Karpas-422 (cell line): ENCODE measurements around the gene VSIG10L. TPM values are rescaled to one million over a fixed set of nuclear protein-coding genes. Genes with fewer than 3 reads are reported as not detected.
A peak's percentile ranks its signal among the peaks of the same experiment; 100 is the strongest.

Experiments used
- DNase-seq: peaks from one replicate; pipeline ENCODE4 v3.0.0-alpha.2; 2015
- H2AFZ ChIP-seq: fragments of 200-600 bp; sonication (generic); 2 replicates; pipeline ENCODE4 v1.6.1; 2014; ENCODE audit warnings: antibody characterized with exemption, low read length, mixed read lengths
- H3K27ac ChIP-seq: fragments of 200-600 bp; sonication (generic); 2 replicates; pipeline ENCODE4 v1.5.1; 2014; ENCODE audit warnings: mild to moderate bottlenecking, low read length, moderate library complexity
- H3K27me3 ChIP-seq: fragments of 200-600 bp; sonication (generic); 2 replicates; pipeline ENCODE4 v1.6.1; 2014; ENCODE audit warnings: low read length, mixed read lengths
- H3K36me3 ChIP-seq: fragments of 200-600 bp; sonication (generic); 2 replicates; pipeline ENCODE4 v1.6.1; 2014; ENCODE audit warnings: low read length, mixed read lengths; ENCODE audit not compliant: insufficient read depth
- H3K4me1 ChIP-seq: fragments of 200-600 bp; sonication (generic); 2 replicates; pipeline ENCODE4 v1.6.1; 2014; ENCODE audit warnings: mild to moderate bottlenecking, low read length, mixed read lengths
- H3K4me2 ChIP-seq: fragments of 200-600 bp; sonication (generic); 2 replicates; pipeline ENCODE4 v1.6.1; 2014; ENCODE audit warnings: low read length, low read depth, mild to moderate bottlenecking; ENCODE audit not compliant: poor library complexity, severe bottlenecking
- H3K4me3 ChIP-seq: fragments of 200-600 bp; sonication (generic); 2 replicates; pipeline ENCODE4 v1.5.1; 2014; ENCODE audit warnings: mild to moderate bottlenecking, antibody characterized with exemption, low read length, mixed read lengths
- H3K79me2 ChIP-seq: fragments of 200-600 bp; sonication (generic); 2 replicates; pipeline ENCODE4 v1.6.1; 2014; ENCODE audit warnings: mild to moderate bottlenecking, low read length, mixed read lengths
- H3K9ac ChIP-seq: fragments of 200-600 bp; sonication (generic); 2 replicates; pipeline ENCODE4 v1.6.0; 2014; ENCODE audit warnings: low read length
- H3K9me2 ChIP-seq: fragments of 200-600 bp; sonication (generic), shearing (Covaris generic); replicated peaks from 2 replicates; pipeline ENCODE4 v1.6.0; 2014; ENCODE audit warnings: mild to moderate bottlenecking, low read length, moderate library complexity; ENCODE audit not compliant: insufficient read depth
- H3K9me3 ChIP-seq: fragments of 300-700, 200-600 bp; sonication (generic); 2 replicates; pipeline ENCODE4 v1.6.1; 2014; ENCODE audit warnings: low read length, mixed read lengths
- H4K20me1 ChIP-seq: fragments of 200-600 bp; sonication (generic); 2 replicates; pipeline ENCODE4 v1.6.1; 2014; ENCODE audit warnings: mild to moderate bottlenecking, antibody characterized with exemption, low read length, low read depth; ENCODE audit not compliant: insufficient read depth
- total RNA-seq: library from RNA; depleted of rRNA; stranded (reverse); fragments of >200 nt; shearing (Covaris generic); gene quantifications from 2 replicates; pipeline ENCODE4 v1.2.3, GENCODE V29; 2014; ENCODE audit warnings: low replicate concordance

The VSIG10L gene
- total RNA-seq, 1 experiment from 2014 or later = 6.6 TPM

DNA sequence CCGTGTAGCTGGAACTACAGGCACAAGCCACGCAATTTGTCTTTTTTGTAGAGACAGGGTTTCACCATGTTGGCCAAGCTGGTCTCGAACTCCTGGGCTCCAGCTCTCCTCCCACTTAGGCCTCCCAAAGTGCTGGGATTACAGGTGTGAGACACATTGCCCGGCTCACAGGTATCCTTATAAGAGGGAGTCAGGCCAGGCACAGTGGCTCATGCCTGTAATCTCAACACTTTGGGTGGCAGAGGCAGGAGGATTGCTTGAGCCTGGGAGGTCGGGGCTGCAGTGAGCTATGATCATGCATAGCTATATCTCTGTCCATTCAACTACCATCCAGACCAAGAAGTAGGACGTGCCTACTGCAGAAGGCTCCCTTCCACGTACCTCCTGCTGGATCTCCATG is 40.7 kb downstream of the VSIG10L start:
- H3K27me3 ChIP-seq = peaks cover 3% of the 10 kb centered on the region; the same call in 1 of the 2 replicates
- H3K4me2 ChIP-seq = no peak overlapping the region
- no peak overlapping the region for H3K27ac ChIP-seq

DNA sequence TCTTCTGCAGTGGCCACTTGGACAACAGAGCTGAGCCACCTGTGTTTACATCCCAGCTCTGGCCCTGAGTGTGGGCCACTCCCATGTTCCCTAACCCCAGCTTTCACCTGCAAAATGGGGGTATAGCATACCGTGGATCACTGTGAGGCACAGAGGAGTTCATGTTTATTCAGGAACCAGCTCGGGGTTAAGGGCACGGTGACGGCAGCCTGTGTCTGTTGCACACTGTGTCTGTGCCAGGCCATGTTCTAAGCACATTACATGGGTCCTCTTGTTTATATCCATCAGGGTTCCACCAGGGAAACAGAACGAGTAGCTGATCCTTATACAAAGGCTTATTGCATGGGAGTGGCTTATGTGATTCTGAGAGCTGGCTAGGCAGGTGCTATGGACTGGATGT is 44.5 kb downstream of the VSIG10L start:
- Histone ChIP-seq H3K36me3 (no peaks in the 10 kb centered on the region), H3K9me2 (no peaks in the 10 kb centered on the region), H3K27ac (no peak overlapping the region), H3K79me2 (no peaks in the 10 kb centered on the region), H2AFZ (no peak overlapping the region), H3K27me3 (no peaks in the 10 kb centered on the region; the same call in 1 of the 2 replicates), H4K20me1 (no peaks in the 10 kb centered on the region), H3K4me3 (no peak overlapping the region), H3K9ac (no peak overlapping the region), H3K9me3 (no peaks in the 10 kb centered on the region), H3K4me2 (no peak overlapping the region), H3K4me1 (no peaks in the 10 kb centered on the region)
- DNase-seq = no peak

More for the DNA sequence above, 40.7 kb downstream of the VSIG10L start:
- Histone ChIP-seq H3K4me3 (no peak overlapping the region), H2AFZ (no peak overlapping the region), H3K9ac (no peak overlapping the region), H3K4me1 (no peaks in the 10 kb centered on the region), H3K9me2 (no peaks in the 10 kb centered on the region), H3K36me3 (no peaks in the 10 kb centered on the region), H3K9me3 (no peaks in the 10 kb centered on the region), H3K79me2 (no peaks in the 10 kb centered on the region), H4K20me1 (no peaks in the 10 kb centered on the region)
- DNase-seq = no peak

DNA sequence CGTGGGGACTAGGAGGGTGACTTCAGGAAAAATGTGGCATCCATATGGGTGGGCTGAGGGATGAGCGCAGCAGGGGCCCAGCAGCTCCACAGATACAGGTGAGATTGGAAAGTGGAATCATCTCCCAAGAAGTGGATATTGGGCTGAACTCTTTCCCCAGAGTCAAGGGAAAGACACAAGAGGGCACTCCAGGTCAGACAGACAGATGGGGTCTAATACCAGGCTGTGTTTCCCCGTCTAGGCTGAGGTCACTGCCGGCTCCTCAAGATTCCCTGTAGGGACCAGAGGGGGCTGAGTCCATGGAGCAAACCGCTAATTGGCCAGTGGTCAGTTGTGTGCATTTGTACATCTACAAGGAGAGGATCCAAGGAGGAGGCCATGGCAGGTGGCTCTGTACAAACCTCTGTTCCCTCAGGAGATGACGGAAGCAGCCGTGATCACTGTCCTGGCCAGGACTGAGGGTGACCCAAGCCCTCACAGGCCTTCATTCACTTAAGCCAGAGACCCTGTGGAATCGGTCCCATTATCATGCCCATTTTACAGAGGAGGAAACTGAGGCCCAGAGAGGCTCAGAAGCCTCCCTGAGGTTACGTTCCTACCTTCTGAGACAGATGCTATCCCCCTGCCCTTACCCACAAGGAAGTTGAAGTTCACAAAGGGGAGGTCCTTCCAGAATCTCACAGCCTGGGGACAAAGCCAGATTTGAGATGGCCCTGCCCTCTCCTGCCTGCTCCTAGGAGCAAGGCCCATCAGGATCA is 45.4 kb downstream of the VSIG10L start:
- Histone ChIP-seq H3K27ac (no peak overlapping the region), H3K9ac (no peak overlapping the region), H3K9me3 (no peaks in the 10 kb centered on the region), H3K4me1 (no peaks in the 10 kb centered on the region), H3K4me3 (no peak overlapping the region), H3K36me3 (no peaks in the 10 kb centered on the region), H3K79me2 (no peaks in the 10 kb centered on the region), H3K27me3 (no peaks in the 10 kb centered on the region; the same call in 1 of the 2 replicates), H2AFZ (no peak overlapping the region), H3K4me2 (no peak overlapping the region), H4K20me1 (no peaks in the 10 kb centered on the region), H3K9me2 (no peaks in the 10 kb centered on the region)
- DNase-seq = peak; percentile 57

DNA sequence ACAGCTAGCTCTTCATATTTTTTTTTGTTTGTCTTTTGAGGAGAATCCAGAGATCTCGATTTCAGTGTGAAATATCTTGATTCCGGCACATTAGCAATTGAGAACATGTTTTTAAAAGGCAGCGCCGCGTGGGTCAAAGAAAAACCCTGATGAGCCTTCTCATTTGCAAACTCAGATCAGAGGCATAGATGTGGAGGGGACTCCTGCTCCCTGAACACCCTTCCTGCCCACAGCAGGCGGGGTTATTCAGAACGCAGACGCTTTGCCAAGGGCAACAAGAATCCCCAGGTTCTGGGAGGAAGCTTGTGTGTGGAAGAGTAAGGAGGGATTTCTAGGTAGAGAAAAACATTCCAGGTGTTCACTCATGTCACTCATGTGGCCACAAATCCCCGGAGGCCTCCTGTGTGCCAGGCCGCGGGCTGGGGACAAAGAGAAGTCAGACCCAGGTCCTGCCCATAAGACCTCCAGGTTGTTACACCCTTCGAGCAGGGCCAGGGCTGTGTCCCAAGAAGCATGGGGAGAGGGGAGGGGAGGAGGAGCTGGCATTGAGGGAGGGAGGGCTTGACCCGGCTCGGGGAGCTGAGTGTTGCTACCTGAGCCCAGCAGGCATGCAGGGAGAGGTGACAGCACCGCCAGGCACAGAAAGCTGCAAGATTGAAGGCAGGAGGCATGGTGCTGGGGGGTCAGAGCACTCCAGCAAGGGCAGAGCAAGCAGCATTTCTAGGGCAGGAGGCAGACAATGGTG is 46.4 kb downstream of the VSIG10L start:
- H3K4me3 ChIP-seq = no peak overlapping the region
- no peak overlapping the region for H3K27ac ChIP-seq
- H3K9me2 ChIP-seq = no peaks in the 10 kb centered on the region
- no peaks in the 10 kb centered on the region for H3K4me1 ChIP-seq
- H3K27me3 ChIP-seq = no peaks in the 10 kb centered on the region; the same call in 1 of the 2 replicates
- no peak overlapping the region for H3K4me2 ChIP-seq
- H3K9ac ChIP-seq = no peak overlapping the region
- no peak overlapping the region for H2AFZ ChIP-seq
- no peak for DNase-seq
- no peaks in the 10 kb centered on the region for H4K20me1 ChIP-seq
- no peaks in the 10 kb centered on the region for H3K36me3 ChIP-seq
- H3K9me3 ChIP-seq = no peaks in the 10 kb centered on the region
- no peaks in the 10 kb centered on the region for H3K79me2 ChIP-seq

DNA sequence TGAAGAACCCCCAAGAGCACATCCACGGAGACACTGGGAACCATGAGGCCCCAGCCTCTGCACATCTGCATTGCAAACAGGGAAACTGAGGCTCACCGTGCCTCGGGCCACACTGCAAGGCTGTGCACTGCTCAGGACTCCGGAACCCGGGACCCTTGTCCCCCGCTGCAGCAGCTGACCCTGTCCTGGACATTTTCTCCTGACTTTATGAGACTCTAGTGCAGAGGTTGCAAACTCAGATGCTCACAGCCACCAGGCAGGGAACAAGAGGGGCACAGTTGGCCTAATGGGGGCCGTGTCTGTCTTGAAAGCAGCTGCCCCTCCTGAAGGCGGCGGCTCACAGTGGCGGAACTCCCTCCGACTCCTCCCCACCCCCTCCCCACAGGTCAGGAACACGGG is 47.0 kb downstream of the VSIG10L start:
- no peaks in the 10 kb centered on the region for H3K9me2 ChIP-seq
- H3K9ac ChIP-seq = no peak overlapping the region
- no peaks in the 10 kb centered on the region; the same call in 1 of the 2 replicates for H3K27me3 ChIP-seq
- no peak overlapping the region for H3K4me3 ChIP-seq
- H3K27ac ChIP-seq = no peak overlapping the region
- H2AFZ ChIP-seq = no peak overlapping the region
- no peak overlapping the region for H3K4me2 ChIP-seq
- H4K20me1 ChIP-seq = no peaks in the 10 kb centered on the region
- no peaks in the 10 kb centered on the region for H3K9me3 ChIP-seq
- H3K36me3 ChIP-seq = no peaks in the 10 kb centered on the region
- H3K79me2 ChIP-seq = no peaks in the 10 kb centered on the region
- DNase-seq = no peak
- H3K4me1 ChIP-seq = no peaks in the 10 kb centered on the region

DNA sequence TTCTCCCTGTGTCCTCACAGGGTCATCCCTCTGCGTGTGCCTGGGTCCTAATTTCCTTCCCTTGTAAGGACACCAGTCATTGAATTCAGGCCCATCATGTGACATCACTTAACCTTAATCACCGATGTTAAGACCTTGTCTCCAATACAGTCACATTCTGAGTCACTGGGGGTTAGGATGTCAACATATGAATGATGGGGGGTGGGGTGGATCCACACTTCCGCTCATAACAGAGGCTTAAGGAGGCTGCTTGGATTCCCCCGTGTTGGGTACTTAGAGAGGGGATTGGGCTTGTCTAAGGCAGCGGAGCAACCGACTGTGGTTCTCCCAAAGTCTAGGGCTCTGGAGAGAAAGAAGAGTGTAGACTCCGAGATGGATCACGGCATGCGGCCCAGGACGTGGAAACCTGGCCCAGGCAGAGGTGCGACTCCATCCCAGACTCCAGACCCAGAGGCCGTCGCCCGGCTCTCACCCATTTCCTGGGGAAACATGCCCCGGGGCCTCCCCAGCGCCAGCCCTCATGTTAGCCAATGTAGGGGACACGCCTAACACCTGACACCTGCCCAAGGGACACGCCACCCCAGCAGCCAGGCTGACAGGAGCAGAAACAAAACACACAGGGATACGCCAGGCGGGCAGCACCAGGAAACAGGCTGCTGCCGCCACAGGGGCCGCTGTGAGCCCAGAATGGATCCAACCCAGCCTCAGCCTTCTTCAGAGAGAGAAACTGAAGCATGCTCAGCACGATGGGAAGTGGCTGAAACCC is 47.5 kb downstream of the VSIG10L start:
- Histone ChIP-seq H2AFZ (no peak overlapping the region), H3K36me3 (no peaks in the 10 kb centered on the region), H3K4me3 (no peak overlapping the region), H3K9ac (no peak overlapping the region), H3K79me2 (no peaks in the 10 kb centered on the region), H3K27me3 (no peaks in the 10 kb centered on the region; the same call in 1 of the 2 replicates), H3K9me3 (no peaks in the 10 kb centered on the region), H3K9me2 (no peaks in the 10 kb centered on the region), H3K4me1 (no peaks in the 10 kb centered on the region), H4K20me1 (no peaks in the 10 kb centered on the region), H3K4me2 (no peak overlapping the region), H3K27ac (no peak overlapping the region)
- no peak for DNase-seq

DNA sequence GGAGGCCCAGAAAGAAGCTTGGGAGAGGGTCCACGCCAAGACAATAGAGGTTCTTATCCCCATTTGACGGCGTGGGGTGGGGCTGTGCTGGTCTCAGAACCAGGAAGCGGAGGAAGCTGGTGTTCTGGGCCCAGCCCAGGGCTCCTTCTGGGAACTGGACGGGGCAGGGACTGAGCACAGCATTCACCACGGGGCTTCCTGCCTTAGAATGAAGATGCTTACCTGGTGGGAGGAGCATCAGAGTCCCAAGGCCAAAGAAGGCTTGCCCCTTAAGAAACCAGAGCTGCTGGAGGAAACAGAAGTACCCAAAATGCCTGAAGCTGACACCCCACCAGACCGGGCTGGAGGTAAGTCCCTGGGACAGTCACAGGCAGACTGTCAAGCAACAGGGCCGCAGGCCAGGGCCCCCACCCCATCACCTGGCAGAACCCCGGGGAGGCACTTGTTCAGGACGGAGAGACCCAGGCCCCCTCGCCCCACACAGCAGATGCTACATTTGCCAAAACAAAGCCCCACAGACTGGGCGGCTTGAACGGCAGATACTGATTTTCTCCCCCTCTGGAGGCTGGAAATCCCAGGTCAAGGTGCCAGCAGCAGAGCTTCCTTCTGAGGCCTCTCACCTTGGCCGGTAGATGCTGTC is 48.2 kb downstream of the VSIG10L start:
- H3K27me3 ChIP-seq = no peaks in the 10 kb centered on the region; the same call in 1 of the 2 replicates
- H3K4me3 ChIP-seq = no peak overlapping the region
- H3K27ac ChIP-seq = no peak overlapping the region
- H3K9ac ChIP-seq = no peak overlapping the region
- no peak for DNase-seq
- H3K4me2 ChIP-seq = no peak overlapping the region
- H4K20me1 ChIP-seq = no peaks in the 10 kb centered on the region
- H3K4me1 ChIP-seq = no peaks in the 10 kb centered on the region
- H3K79me2 ChIP-seq = no peaks in the 10 kb centered on the region
- no peaks in the 10 kb centered on the region for H3K9me3 ChIP-seq
- no peaks in the 10 kb centered on the region for H3K9me2 ChIP-seq
- H2AFZ ChIP-seq = no peak overlapping the region
- H3K36me3 ChIP-seq = no peaks in the 10 kb centered on the region
